22Rv1 (cell line): ENCODE results near the gene EPN1.

Experiments
- CTCF ChIP-seq: fragments of 450-650 bp; IDR thresholded peaks from 2 replicates; pipeline ENCODE4 v1.5.1; 2017; ENCODE audit warnings: mild to moderate bottlenecking
- ZFX ChIP-seq: fragments of 450-650 bp; IDR thresholded peaks from 2 replicates; pipeline ENCODE4 v1.6.1; 2017; ENCODE audit warnings: antibody characterized with exemption, borderline replicate concordance

DNA sequence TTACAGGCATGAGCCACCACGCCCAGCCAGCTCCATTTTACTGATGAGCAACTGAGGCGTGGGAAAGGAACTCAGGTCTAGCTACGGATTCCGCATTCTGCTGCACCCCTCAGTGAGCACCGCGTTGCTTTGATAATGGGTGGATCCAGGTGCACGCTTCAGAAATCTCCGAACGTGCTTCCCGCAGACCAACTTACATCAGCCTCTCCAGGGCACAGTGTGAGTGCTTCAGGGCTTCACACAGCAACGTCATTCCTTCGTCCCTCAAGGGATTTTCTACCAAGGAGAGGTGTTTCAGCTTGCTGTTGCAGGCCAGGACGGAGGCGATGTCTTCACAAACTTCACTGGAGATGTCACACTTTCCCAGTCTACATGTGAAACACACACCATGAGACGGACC lies 41.5 kb downstream of the EPN1 start:
- no peak for TF ChIP-seq CTCF
- TF ChIP-seq ZFX, result no peak
